ENCODE data around the gene GREB1L.

GREB1L gene

DNA sequence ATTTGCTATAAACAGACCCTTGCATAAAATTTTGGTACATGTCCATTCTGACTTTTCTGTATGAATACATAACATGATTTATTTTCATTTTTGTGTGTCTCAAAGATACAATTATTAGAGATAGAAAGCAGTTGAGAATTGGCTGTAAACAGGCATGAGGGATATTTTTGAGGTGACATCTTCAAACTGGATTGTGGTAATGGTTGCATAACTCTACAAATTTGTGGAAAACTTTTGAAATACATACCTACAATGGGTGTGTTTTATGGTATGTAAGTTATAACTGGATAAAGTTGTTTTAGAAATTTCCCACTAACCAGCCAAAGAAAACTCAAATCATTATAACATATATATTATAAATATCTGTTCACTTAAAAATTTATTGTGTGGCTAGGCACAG, 39.6 kb downstream of the GREB1L start:
- TF ChIP-seq, protein P1, sequence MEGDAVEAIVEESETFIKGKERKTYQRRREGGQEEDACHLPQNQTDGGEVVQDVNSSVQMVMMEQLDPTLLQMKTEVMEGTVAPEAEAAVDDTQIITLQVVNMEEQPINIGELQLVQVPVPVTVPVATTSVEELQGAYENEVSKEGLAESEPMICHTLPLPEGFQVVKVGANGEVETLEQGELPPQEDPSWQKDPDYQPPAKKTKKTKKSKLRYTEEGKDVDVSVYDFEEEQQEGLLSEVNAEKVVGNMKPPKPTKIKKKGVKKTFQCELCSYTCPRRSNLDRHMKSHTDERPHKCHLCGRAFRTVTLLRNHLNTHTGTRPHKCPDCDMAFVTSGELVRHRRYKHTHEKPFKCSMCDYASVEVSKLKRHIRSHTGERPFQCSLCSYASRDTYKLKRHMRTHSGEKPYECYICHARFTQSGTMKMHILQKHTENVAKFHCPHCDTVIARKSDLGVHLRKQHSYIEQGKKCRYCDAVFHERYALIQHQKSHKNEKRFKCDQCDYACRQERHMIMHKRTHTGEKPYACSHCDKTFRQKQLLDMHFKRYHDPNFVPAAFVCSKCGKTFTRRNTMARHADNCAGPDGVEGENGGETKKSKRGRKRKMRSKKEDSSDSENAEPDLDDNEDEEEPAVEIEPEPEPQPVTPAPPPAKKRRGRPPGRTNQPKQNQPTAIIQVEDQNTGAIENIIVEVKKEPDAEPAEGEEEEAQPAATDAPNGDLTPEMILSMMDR (IDR thresholded peaks at IDR 0.05; ENCODE audit: borderline replicate concordance, control extremely low read depth, extremely low read depth, insufficient read depth, missing control alignments): no peak
- in situ Hi-C loops (cut with MboI; ENCODE audit: low sequenced_read_pairs, unreplicated experiment): no loop called here
- DNase-seq (ENCODE audit: low spot score): no peak

DNA sequence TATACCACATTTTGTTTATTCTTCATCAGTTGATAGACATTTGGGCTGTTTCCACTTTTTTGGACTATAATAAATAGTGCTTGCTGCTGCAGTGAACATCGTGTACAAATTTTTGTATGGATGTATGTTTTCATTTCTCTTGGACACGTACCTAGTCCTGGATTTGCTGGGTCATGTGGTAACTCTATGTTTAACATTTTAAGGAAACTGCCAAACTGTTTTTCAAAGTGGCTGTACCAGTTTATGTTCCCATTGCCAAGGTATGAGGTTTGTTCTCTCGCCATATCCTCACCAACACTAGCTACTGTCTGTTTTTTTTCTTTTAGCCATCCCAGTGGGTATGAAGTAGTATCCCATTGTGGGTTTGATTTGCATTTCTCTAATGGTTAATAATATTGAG, 42.5 kb downstream of the GREB1L start:
- in situ Hi-C loops (cut with MboI; ENCODE audit: low sequenced_read_pairs, unreplicated experiment): no loop called here
- TF ChIP-seq, protein P1 (IDR thresholded peaks at IDR 0.05; ENCODE audit: borderline replicate concordance, control extremely low read depth, extremely low read depth, insufficient read depth, missing control alignments): no peak
- DNase-seq (ENCODE audit: low spot score): no peak

GRCh38 chr18:21289827-21290226, 47.8 kb downstream of the GREB1L start:
- in situ Hi-C loops (cut with MboI; ENCODE audit: low sequenced_read_pairs, unreplicated experiment): no loop called here
- no peak for DNase-seq (ENCODE audit: low spot score)
- TF ChIP-seq, protein P1 (IDR thresholded peaks at IDR 0.05; ENCODE audit: borderline replicate concordance, control extremely low read depth, extremely low read depth, insufficient read depth, missing control alignments): no peak

DNA sequence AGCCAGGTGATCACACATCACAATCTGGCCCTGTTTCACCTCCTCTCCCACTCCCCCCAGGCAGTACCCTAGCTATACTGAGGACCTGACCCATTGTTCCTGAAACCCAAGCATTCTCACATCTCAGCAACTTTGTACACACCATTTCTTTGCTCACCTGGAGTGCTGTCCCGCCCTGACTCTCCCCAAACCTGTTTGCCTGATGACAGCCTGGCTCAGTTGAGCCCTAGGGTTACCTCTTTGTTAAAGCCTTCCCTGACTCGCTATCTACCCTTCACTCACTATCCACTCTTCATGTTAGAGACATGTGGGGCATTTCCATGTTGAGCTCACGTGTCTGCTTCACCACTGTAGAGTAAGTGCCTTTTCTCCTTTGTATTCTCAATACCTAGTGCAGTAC, 49.1 kb downstream of the GREB1L start:
- in situ Hi-C loops (cut with MboI; ENCODE audit: low sequenced_read_pairs, unreplicated experiment): no loop called here
- TF ChIP-seq, protein P1 (IDR thresholded peaks at IDR 0.05; ENCODE audit: borderline replicate concordance, control extremely low read depth, extremely low read depth, insufficient read depth, missing control alignments): no peak
- no peak for DNase-seq (ENCODE audit: low spot score)

- TF ChIP-seq, protein P1 (IDR thresholded peaks at IDR 0.05; ENCODE audit: borderline replicate concordance, control extremely low read depth, extremely low read depth, insufficient read depth, missing control alignments): no peak
- DNase-seq (ENCODE audit: low spot score): no peak
- in situ Hi-C loops (cut with MboI; ENCODE audit: low sequenced_read_pairs, unreplicated experiment): no loop called here
Observed at GRCh38 chr18:21293479-21293878, 51.4 kb downstream of the GREB1L start.

DNA sequence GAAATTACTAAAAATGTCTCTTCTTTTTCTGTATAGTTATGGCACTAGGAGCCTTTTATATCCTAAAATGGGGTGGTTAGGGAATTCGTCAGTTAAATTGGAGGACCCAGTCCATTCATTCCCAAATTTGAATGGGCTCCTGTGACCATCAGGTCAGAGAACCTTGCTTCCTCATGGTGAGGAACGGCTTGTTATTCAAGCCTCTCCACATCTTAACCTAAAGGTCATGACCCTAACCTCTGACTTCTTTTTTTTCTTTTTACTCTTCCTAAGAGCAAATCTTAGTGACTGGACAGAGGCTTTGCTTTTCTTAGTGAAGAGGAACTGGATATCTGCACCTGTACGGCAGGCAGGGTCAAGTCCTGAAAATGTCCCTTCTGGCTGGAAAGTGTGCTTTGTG, 53.1 kb downstream of the GREB1L start:
- in situ Hi-C loops (cut with MboI; ENCODE audit: low sequenced_read_pairs, unreplicated experiment): no loop called here
- TF ChIP-seq, protein P1 (IDR thresholded peaks at IDR 0.05; ENCODE audit: borderline replicate concordance, control extremely low read depth, extremely low read depth, insufficient read depth, missing control alignments): no peak
- no peak for DNase-seq (ENCODE audit: low spot score)

GRCh38 chr18:21296045-21296444, 54.0 kb downstream of the GREB1L start:
- DNase-seq (ENCODE audit: low spot score): no peak
- in situ Hi-C loops (cut with MboI; ENCODE audit: low sequenced_read_pairs, unreplicated experiment): no loop called here
- TF ChIP-seq, protein P1 (IDR thresholded peaks at IDR 0.05; ENCODE audit: borderline replicate concordance, control extremely low read depth, extremely low read depth, insufficient read depth, missing control alignments): no peak

All from GM13976 (cell line).